Fibroblast of skin of left biceps (primary cell): ENCODE measurements around the gene DMXL2.
"Not testable (repeated sequence)": the region's sequence is repeated elsewhere in the genome, so short reads cannot be mapped to it uniquely, and the experiment has no call there.

Source experiments
- DNase-seq, 2 experiments: peaks; one replicate each; pipeline ENCODE4 v3.0.0-alpha.2; 2013; ENCODE audit warnings: low read depth in 2 of 2

Gene DMXL2

DNA sequence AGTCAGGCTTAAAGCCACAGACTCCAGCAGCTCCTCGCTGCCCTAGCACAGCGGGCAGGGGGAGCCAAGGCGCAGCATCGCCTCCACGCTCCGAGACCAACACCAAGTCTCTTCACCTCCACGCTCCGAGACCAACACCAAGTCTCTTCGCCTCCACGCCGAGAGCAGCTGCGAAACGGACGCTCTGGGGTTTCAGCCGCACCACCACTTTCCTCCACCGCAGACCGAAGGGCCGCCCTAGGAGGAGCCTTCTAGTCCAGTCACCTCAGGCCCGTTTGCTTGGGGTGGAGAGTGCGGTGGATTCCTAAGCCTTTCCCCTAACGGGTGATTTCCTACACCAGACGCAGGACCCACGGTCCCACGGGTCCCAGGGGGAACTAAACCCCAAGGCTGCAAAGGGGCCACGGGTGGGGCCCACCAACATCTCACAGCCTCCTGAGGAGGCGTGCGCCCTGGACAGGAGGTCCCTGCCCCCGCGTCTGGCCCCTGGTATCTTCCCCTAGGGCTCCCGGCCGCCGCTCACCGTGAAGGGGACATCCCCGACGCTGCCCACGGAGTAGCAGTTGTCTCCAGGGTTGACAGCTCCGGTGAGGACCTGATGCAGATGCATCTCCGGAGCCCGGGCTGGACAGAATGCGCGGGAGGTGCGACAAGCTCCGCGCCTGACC, 501 bp downstream of the DMXL2 start:
- peak in 1 of 2 experiments; percentile 8 for DNase-seq

DNA sequence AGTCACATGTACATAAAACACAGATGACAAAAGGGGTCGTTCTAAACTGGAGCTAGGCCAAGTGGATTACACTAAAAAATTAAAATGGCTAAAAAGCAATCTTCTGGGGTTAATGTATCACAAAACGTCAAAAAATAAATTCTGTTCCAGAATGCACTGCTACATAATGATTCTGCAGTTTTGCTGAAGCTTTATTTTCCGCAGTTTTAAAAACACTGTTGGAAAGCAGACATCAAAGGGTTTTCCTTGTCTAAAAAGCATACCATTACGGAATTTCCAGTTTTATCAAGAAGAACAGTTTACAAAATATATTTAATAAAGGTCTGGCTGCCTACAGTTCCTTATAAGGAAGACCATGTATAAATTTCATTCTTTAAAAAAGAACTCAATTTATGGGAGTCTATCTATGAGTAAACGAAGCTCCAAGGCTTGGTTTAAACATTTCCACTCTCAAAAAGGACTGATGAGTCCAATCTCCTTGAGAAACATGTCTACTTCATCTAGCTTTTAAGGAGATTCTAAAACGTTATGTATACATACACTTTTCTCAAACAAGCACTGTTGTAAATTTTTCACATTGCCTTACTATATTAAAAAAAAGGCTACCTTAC, 1.3 kb downstream of the DMXL2 start:
- no peak for DNase-seq

DNA sequence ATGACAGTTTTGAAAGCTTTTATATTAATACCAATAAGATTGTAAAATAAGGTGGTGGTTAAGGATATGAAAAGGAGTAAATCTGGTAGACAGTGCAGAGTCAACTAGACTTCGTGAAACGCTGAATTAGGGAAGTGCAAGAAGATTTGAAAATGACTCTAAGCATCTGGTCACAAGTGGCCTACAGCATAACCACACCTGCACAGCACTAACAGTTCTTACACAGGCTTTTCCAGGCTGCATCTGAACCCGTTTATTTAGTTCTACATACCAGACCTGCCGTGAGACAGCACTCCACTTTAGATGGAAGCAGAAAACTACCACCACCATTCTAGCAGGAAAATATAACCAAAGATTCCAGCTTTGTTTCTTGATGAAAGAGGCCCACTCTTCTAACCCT, 1.9 kb downstream of the DMXL2 start:
- no peak for DNase-seq

DNA sequence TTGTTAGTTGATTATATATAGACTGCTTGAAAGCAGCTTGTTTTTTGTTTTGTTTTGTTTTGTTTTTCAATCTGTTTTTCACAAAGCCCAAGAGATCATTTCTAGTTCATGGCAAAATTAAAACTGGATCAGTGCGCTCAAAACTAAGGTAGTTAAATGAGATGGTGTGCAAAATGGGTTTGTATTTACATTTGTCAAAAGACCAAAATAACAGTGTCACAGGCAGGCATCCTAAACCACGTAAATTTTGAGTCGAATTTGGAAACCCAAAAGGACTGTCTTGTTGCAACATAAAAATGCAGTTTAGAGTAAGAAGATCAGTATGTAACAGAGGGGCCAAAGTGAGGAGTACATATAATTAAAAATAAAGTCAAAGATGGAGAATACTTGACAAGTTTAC, 2.4 kb downstream of the DMXL2 start:
- no peak for DNase-seq

DNA sequence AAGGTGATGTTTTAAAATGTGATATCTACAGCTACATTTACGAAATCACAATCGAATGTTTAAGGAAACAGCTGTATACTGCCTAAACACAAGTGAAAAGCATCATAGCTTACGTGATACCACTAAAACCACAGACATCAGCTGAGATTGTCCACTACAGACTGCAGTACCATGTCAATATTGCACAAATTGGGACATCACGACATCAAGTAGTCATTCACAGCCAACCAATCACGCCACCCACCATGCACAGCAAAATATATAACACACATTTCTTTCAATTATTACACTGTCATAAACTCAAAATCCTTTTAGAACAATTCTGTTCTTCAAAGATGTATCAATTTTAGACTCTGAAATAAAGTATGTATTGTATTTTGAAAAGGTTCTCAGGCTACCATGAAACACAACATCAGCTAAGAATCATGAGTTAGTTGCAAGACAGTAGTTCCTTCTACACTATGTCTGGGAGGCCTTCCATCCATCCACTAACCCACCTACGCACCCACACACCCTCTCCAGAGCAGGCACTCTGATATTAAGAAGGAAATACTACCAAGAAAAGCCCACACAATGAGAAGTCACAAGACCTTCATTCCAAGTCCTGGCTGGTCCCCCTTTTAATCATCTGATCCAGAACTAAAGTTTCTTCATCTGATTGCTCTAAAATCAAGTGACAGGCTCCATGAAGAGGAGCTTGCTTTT, 3.1 kb downstream of the DMXL2 start:
- no peak for DNase-seq

DNA sequence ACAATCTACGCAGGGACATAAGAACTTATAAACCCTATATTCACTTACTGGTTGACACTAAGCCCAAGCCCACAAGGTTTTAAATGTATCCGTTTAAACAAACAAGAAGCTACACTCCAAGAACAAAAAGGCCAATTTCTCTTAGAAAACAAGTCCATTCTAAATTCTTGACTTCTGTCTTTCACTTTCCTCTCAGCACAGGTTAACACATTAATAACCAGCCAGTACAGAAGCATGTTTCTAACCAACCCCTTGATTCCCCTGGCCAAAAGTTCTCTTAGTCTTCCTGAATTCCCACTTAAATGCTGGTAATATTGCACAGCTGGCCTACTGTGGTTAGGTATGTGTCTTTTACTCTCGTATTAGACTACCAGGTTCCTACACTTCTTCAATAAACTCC, 4.7 kb downstream of the DMXL2 start:
- DNase-seq: no peak

DNA sequence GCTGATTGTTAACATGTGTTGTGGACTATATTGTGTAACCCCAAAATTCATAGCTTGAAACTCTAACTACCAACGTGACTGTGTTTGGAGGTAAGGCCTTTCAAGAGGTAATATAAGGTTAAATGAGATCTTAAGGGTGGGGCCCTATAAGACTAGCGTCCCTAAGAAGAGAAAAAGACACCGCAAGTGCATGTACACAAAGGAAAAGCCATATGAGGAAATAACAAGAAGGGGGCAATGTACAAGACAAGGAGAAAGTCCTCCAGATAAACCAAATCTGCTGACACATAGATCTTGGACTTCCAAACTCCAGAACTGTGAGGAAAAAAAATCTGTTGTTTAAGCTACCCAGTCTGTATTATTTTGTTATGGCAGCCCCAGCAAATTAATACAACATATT, 8.6 kb downstream of the DMXL2 start:
- DNase-seq: no peak

DNA sequence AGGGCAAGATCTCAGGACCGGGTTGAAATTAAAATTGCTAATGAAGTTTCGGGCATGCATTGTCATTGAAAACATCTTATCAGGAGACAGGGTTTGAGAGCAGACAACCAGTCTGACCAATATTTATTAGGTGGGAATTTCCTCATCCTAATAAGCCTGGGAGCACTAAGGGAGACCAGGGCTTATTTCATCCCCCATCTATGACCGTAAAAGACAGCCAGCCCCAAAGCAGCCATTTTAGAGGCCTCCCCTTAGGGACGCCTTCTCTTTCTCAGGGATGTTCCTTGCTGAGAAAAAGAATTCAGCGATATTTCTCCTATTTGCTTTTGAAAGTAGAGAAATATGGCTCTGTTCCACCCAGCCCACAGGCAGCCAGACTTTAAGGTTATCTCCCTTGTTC, 9.9 kb downstream of the DMXL2 start:
- DNase-seq: not testable (repeated sequence)

DNA sequence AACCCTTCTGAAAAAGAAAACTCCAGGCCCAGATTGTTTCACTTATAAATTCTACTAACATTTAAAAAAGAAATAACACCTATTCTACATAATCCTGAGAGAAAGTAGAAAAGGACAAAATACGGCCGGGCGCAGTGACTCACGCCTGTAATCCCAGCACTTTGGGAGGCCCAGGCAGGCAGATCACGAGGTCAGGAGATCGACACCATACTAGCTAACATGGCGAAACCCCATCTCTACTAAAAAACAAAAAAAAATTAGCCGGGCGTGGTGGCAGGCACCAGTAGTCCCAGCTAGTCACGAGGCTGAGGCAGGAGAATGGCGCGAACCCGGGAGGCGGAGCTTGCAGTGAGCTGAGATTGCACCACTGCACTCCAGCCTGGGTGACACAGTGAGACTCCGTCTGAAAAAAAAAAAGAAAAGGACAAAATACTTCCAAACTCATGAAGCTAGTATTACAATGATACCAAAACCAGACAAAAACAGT, 19.1 kb downstream of the DMXL2 start:
- not testable (repeated sequence) for DNase-seq

DNA sequence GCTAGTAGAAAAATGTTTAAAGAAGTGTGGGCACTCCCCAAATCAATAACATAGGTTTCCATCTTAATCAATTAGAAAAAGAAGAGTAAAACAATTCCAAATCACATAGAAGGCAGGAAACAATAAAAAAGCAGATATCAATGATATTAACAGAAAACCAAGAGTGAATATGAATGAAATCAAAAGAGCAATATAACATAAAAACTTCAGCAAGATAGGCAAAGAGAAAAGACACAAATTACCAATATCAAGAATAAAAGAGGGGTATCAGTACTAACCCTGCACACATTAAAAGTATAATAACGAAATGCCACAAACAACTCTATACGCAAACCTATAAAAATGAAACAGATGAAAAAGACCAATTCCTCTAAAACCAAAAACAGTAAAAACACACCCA, 19.6 kb downstream of the DMXL2 start:
- DNase-seq: no peak

DNA sequence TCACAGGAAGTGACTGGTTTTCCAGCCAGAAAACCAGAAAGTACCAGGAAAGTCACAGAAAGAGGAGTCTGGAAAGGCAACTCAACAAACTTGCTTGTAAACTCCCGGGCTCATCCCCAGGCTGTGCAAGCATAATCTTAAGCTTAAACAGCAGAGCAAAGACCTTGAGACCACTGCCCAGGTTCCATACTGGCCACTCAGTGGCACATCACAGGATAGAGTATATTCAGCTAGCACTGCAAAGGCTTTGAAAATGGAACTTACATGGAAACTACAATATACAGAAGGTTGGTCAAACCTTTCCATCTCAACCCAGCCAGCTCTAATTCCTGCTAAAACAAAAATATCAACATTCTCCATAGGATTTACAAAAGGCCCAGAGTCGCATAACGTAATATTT, 20.1 kb downstream of the DMXL2 start:
- no peak for DNase-seq

DNA sequence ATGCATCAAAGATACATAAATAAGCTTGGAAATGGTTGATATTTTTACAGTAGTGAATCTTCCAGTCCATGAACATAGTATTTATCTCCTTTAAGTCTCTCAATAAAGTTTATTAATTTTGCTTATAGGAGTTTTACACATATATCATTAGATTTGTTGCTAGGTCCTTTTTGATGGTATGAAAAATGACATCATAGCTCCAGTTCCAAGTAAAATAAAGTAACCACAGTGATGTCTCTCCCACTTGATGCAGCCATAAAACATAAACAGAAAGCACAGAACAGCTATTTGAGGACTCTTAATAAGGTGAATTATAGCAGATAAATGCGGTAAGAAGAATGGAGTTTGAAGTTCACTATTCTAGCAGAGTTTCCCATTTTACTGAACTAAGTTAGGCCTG, 20.8 kb downstream of the DMXL2 start:
- no peak for DNase-seq

DNA sequence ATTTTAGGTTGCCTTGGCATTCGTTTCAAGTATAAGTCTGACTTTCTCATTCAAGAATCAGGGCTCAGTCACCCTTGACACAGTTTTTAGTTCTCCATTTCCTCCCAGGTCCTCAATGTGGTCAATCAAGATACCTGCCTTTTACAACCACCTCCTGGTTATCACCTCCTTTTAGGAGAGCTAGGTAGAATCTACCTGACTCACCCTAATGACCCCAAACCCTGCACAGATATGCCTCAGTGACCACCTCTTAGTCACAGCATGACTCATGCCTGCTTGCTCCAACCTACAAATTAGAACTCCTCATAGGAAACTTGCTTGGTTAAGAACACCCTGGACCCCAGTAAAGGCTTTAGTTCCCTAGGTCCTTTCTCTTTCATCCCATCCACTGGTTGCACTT, 22.5 kb downstream of the DMXL2 start:
- DNase-seq: no peak

DNA sequence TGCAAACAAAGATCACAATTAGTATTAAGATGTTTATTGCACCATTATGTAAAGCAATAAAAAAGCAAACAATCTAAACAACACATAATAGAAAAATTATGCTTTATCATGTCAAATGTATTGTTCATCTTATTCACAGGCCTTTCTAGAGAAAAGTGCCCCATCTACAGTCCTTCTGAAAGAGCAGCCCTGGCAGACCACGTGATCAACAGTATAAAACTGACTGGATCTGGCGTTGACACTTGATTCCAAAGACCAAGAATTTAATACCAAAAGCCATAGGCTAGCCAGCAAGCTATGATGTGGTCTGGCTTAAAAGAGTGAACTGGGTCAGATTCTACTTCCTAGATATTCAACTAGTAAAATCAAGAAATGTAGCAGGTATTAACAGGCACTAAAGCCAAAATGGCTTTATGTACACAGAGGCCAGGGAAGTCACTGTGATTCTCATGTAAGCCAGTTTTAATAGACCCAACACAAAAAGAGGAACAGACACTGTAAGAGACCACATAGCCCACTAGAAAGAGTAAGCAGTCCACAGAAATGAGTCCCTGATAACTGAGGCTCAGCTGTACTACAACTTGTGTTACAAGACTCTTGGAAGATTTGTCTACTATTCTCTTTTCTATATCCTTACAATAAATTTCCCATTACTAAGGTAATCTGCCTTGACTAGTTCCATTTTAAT, 32.5 kb downstream of the DMXL2 start:
- DNase-seq: no peak

DNA sequence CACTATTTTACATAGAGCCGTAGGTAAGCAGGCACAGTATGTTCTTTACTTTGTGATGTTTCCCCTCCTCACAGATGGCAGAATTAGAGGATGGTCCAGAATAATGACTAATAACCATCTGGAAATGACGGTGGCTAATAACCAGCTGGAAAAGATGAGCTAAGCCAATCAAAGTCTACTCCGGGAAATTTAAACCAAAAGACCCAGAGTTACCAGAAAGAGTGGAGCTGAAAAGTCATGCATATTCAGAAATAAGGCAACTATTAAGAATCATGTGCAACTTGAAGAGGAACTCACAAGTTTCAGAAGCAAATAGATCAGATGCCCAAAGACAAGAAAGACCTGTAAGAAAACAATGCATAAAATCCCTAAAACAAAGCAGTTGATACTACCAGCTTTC, 33.6 kb downstream of the DMXL2 start:
- DNase-seq: no peak

DNA sequence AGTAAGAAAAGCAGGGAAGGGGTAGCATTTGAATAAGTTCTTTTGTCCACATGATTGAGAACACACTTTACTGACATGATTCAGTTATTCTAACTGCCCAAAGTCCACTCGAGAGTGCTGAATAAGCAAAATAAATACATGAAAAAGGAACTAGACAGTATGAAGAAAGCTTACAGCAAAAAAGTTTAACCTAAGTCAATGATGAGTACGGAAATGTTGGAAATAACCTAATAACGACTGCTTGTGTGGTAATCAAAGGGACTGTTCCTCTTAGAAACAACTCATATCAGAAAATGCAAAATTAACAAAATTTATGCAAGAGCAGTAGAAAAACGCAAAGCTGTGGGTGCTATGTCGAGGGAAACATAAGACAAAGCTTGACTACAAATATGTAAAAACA, 36.6 kb downstream of the DMXL2 start:
- DNase-seq: no peak

DNA sequence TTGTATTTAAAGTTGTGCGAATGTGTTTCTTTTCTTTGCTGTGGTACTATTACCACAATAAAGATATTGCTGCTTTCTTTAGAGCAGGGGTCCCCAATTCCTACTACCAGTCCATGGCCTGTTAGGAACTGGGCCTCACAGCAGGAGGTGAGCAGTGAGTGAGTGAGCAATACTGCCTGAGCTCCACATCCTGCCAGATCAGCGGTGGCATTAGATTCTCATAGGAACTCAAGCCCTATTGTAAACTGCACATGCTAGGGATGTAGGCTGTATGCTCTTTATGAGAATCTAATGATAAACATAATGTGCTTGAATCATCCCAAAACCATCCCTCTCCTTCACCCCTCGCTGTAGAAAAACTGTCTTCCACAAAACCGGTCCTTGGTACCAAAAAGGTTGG, 41.6 kb downstream of the DMXL2 start:
- no peak for DNase-seq

DNA sequence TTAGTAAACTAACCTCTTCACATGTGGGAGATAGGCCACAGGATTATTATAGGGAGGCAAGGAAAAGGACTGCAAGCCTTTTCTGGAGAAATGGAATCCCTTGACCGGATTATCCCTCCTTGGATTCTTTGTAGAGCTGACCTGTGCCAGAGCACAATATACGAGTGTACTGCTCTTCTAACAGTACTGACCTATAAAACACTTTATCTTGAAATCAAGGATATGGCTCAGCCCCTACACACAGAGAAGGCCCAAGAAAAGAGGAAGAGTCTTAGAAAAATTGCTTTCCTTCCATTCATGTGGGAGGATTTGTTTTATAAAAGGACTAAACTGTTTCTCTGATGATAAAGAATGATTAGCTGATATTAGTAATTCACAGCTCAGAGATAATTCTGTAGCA, 42.2 kb downstream of the DMXL2 start:
- no peak for DNase-seq

DNA sequence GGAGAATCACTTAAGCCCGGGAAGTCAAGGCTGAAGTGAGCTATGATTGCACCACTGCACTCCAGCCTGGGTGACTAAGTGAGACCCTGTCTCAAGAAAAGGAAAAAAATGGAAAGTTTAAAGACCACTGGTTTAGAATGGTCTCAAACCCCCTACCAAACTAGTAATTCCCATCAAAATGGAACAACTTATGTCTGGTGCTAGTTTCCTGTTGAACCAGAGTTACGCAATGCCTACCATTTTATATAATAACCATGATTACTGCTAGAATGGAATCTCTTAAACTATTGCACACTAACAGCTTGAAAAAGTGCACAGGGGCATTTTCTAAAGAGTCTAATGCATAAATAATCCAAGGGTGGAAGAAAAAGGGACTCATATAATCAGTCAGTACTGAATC, 43.6 kb downstream of the DMXL2 start:
- DNase-seq: no peak

DNA sequence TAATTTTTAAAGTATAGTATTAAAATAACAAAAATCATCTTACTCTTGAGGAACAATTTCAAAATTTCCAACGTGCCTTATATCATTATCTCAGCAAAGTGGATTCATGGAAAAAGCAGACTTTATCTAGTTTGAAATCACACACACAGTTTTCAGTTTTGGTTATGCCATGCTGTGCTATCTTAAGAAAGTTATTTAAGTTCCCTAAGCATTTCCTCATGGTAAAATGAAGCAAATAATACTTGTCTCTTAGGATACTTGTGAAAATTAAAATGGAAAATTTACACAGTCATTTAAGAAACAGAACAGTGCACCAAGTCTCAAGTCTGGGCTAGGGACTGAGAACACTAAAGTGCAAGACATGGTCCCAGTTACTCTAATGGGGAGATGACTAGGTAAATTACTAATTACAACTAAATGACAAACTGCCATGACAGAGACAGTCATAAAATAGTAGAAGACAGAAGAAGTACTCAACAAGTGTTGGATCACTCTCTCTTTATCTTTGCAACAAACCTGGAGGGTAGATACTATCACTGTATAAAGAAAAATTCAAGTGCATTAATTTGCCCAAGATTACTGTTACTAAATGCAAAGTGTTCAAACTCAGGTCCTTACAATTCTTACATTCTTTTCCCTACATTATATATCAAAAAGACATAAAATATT, 44.8 kb downstream of the DMXL2 start:
- no peak for DNase-seq

DNA sequence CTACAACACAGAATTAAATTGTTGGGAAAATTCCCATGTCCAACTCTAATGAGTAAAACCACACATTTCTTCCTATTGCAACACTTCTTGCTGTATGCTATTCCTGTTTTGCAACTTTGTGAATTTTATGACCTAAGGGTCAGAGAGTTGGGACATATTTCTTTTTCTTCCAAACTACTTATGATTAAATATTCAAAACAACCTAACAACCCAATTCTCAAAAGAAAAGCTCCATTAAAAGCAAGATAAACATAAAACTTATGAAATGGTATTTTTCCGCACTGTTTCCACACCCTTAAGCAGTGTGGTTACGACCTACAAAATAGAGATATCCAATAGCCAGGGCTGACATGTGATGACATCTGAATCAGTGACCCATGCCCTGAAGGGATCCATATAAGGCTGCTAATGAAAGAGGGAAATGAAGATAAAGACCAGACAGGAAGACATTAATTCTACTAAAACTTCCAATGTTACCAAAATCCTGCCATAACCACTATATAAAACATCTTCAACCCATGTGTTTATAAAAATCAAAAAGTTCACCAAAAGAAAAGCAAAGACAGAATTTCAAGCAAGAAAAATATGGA, 45.6 kb downstream of the DMXL2 start:
- peak; percentile 29 to 35 for DNase-seq
